K562 (cell line): ENCODE data around the gene GYG1. TPM values are rescaled to one million over a fixed set of nuclear protein-coding genes. Genes with fewer than 3 reads are reported as not detected.

Experiments
- ATAC-seq: fragments of 200-7000 bp; cut with Tn5 transposase; 3 replicates; pipeline ENCODE4 v1.9.1; 2020; ENCODE audit warnings: moderate library complexity
- BruUV-seq: library from RNA; stranded (reverse); fragments of 400-500 nt; replicated peaks from 2 replicates; lab custom pipeline; 2021; lab: Mats Ljungman, UMichigan
- CTCF ChIA-PET: fragments of 300-600 bp; formaldehyde crosslinking; extraction: SDS; loops from one replicate; lab custom pipeline; 2021; ENCODE audit warnings: low intra/inter-chr PET ratio; lab: Yijun Ruan, JAX
- POLR2A ChIA-PET: fragments of 300-600, 350-650 bp; sonication (Branson Sonifier 250); formaldehyde crosslinking; extraction: SDS; loops from one replicate; lab custom pipeline; 2021; ENCODE audit warnings: antibody characterized with exemption, inconsistent platforms; lab: Yijun Ruan, JAX
- DNase-seq, 4 experiments: peaks; one replicate each; pipeline versions ENCODE4 v3.0.0 to v3.0.0-alpha.2; 2011 to 2018; ENCODE audit warnings: low spot score in 3 of 4, mixed read lengths in 3 of 4; ENCODE audit errors: extremely low read depth in 1 of 4
- FAIRE-seq: peaks from 2 replicates; lab custom pipeline; 2011; peaks lifted over from hg19 to GRCh38; lab: Jason Lieb, UNC
- H2AFZ ChIP-seq: 2 replicates; pipeline ENCODE4 v1.6.0; 2011; ENCODE audit warnings: low read depth, low read length, control low read depth, inconsistent platforms
- H3K27ac ChIP-seq: fragments of 200-600 bp; 3 replicates; pipeline ENCODE4 v1.8.0; 2011; ENCODE audit warnings: low read depth, mild to moderate bottlenecking, control low read depth, inconsistent platforms, low read length, moderate library complexity, mixed read lengths; ENCODE audit errors: extremely low read depth
- H3K27me3 ChIP-seq, 2 experiments: fragments of 300-600 bp in 1 of 2; 2 replicates in 1 of 2; 3 replicates in 1 of 2; pipeline versions ENCODE4 v1.6.0 to v1.8.0; 2011; ENCODE audit warnings: inconsistent platforms in 2 of 2, low read length in 2 of 2, mild to moderate bottlenecking in 1 of 2, mixed read lengths in 1 of 2, moderate library complexity in 1 of 2; ENCODE audit not compliant: control insufficient read depth in 2 of 2, insufficient read depth in 2 of 2
- H3K36me3 ChIP-seq: fragments of 300-600 bp; 3 replicates; pipeline ENCODE4 v1.8.0; 2011; ENCODE audit warnings: mild to moderate bottlenecking, low read length, inconsistent platforms; ENCODE audit not compliant: control insufficient read depth, insufficient read depth
- H3K4me1 ChIP-seq, 2 experiments: fragments of 200-600 bp in 1 of 2; replicated peaks in 1 of 2; 2 replicates in 1 of 2; 3 replicates in 1 of 2; pipeline versions ENCODE4 v1.5.1 to v1.8.0; 2011; ENCODE audit warnings: inconsistent platforms in 2 of 2, low read length in 2 of 2, mild to moderate bottlenecking in 1 of 2, mixed read lengths in 1 of 2, moderate library complexity in 1 of 2; ENCODE audit not compliant: control insufficient read depth in 2 of 2, insufficient read depth in 2 of 2
- H3K4me2 ChIP-seq: 2 replicates; pipeline ENCODE4 v1.6.1; 2011; ENCODE audit warnings: low read length, control low read depth, inconsistent platforms, mixed read lengths; ENCODE audit not compliant: insufficient read depth
- H3K4me3 ChIP-seq: fragments of 200-600 bp; sonication (generic), shearing (Covaris generic); 2 replicates; pipeline ENCODE4 v1.5.1; 2016; ENCODE audit warnings: control low read depth, inconsistent platforms
- H3K79me2 ChIP-seq: fragments of 200-600 bp; 3 replicates; pipeline ENCODE4 v1.8.0; 2011; ENCODE audit warnings: low read length, inconsistent platforms; ENCODE audit not compliant: control insufficient read depth, insufficient read depth
- H3K9ac ChIP-seq, 2 experiments: 2 replicates each; pipeline versions ENCODE4 v1.6.0 to v1.6.1; 2011; ENCODE audit warnings: low read depth in 2 of 2, low read length in 2 of 2, control low read depth in 1 of 2, inconsistent platforms in 1 of 2, mild to moderate bottlenecking in 1 of 2, mixed read lengths in 1 of 2; ENCODE audit not compliant: insufficient read depth in 1 of 2
- H3K9me1 ChIP-seq: one replicate; pipeline ENCODE4 v1.6.0; 2011; ENCODE audit warnings: inconsistent platforms, mild to moderate bottlenecking, low read length, moderate library complexity; ENCODE audit not compliant: control insufficient read depth, insufficient read depth
- H3K9me3 ChIP-seq: replicated peaks from 2 replicates; pipeline ENCODE4 v1.5.1; 2011; ENCODE audit warnings: low read depth, low read length, inconsistent platforms; ENCODE audit not compliant: control insufficient read depth, insufficient read depth
- H4K20me1 ChIP-seq: replicated peaks from 2 replicates; pipeline ENCODE4 v1.6.1; 2011; ENCODE audit warnings: low read length, inconsistent platforms, mixed read lengths; ENCODE audit not compliant: control insufficient read depth, insufficient read depth
- ADNP ChIP-seq: fragments of 200-800 bp; sonication (Bioruptor generic); IDR thresholded peaks from 2 replicates; pipeline ENCODE4 v1.6.1; 2016; ENCODE audit warnings: missing genetic modification characterization, missing compliant biosample characterization
- FIP1L1 ChIP-seq: fragments of 200-400 bp; formaldehyde crosslinking; IDR thresholded peaks from 2 replicates; pipeline ENCODE4 v1.6.1; 2018; ENCODE audit warnings: mild to moderate bottlenecking, low read depth, low read length; ENCODE audit not compliant: poor library complexity, severe bottlenecking
- FOXM1 ChIP-seq, 2 experiments: fragments of 450-650 bp in 1 of 2; sonication (generic) in 1 of 2; formaldehyde crosslinking in 1 of 2; IDR thresholded peaks; 2 replicates each; pipeline versions ENCODE4 v1.6.1 to v1.9.0; 2017 to 2022; ENCODE audit warnings: low read depth in 2 of 2, mild to moderate bottlenecking in 2 of 2, missing genetic modification reagents in 1 of 2, moderate library complexity in 1 of 2
- KDM1A ChIP-seq, 2 experiments: fragments of 450-650 bp; IDR thresholded peaks; 2 replicates each; pipeline ENCODE4 v1.6.1; 2016; ENCODE audit warnings: mild to moderate bottlenecking in 2 of 2
- MITF ChIP-seq: IDR thresholded peaks from 2 replicates; pipeline ENCODE4 v1.6.1; 2014; ENCODE audit warnings: antibody characterized with exemption
- POLR2A ChIP-seq: fragments of 450-650 bp; conservative IDR thresholded peaks from 2 replicates; pipeline ENCODE4 v1.6.1; 2016
- SREBF1 ChIP-seq: fragments of 150-350 bp; IDR thresholded peaks from 2 replicates; pipeline ENCODE4 v1.6.1; 2014; ENCODE audit warnings: antibody characterized with exemption, low read depth, low read length, borderline replicate concordance
- ZC3H11A ChIP-seq: IDR thresholded peaks from 2 replicates; pipeline ENCODE4 v1.6.1; 2012; ENCODE audit warnings: low read depth, low read length, improper control_type of control experiment
- ZNF311 ChIP-seq: fragments of 250-450 bp; sonication (Bioruptor Pico); IDR thresholded peaks from 2 replicates; pipeline ENCODE4 v1.4.0; 2020; ENCODE audit warnings: mild to moderate bottlenecking, moderate library complexity
- WGBS: fragments of 100-300 bp; shearing (Covaris generic); methylation state at CpG from one replicate; pipeline ENCODE4 v1.1.6; 2016; ENCODE audit warnings: low coverage, mixed read lengths; ENCODE audit not compliant: insufficient coverage; ENCODE audit errors: missing lambda C conversion rate; 5-methylcytosine and 5-hydroxymethylcytosine counted together
- in situ Hi-C: fragments of 300-500 bp; cut with MboI; formaldehyde crosslinking; loops from 4 replicates; pipeline ENCODE4 v1.15.0; 2018; ENCODE audit warnings: inconsistent platforms, mixed read lengths
- intact Hi-C: fragments of 100-400 bp; cut with micrococcal nuclease; formaldehyde crosslinking; loops from 2 replicates; pipeline ENCODE4 v1.14.2; 2022
- polyA plus RNA-seq, 8 experiments: library from polyadenylated mRNA; depleted of rRNA in 4 of 8; stranded (reverse) in 5 of 8; unstranded in 3 of 8; fragments of >200 nt; fragmentation: Nextera tagmentation in 2 of 8; fragmentation: Illumina TruSeq in 1 of 8; extraction: Ambion mirVana in 2 of 8; extraction: Trizol in 1 of 8; gene quantifications; 2 replicates each; pipeline versions ENCODE4 v1.2.1 to v1.2.3, GENCODE V29; 2011 to 2014; ENCODE audit warnings: inconsistent platforms in 1 of 8, missing spikeins in 1 of 8
- total RNA-seq, 7 experiments: library from RNA; depleted of rRNA in 6 of 7; stranded (reverse); fragments of >200 nt in 6 of 7; fragmentation: Illumina TruSeq in 2 of 7; extraction: Trizol in 2 of 7; gene quantifications; 2 replicates each; pipeline versions ENCODE4 v1.2.1 to v1.2.3, GENCODE V29; 2011 to 2021; ENCODE audit warnings: low replicate concordance in 1 of 7

Gene GYG1
- total and polyA plus RNA-seq, 9 of the 15 experiments (the other 6 are each of a cell fraction or from before 2014, with no cell fraction given) = 14.6 to 38.4 (median 24.6) TPM

GRCh38 chr3:149013726-149014125, 22.4 kb downstream of the GYG1 start (continued):
- TF ChIP-seq FOXM1 (IDR thresholded peaks at IDR 0.05; ENCODE audit: low read depth) (no peak), FOXM1 (CRISPR knock-in tag; IDR thresholded peaks at IDR 0.05; ENCODE audit: low read depth) (no peak), ADNP (tag) (no peak), FIP1L1 (no peak)

- Histone ChIP-seq H3K4me1 (no peaks in the 10 kb centered on the region; a peak in 1 of 5 replicates), H3K9me1 (no peaks in the 10 kb centered on the region), H3K79me2 (no peaks in the 10 kb centered on the region), H3K4me3 (no peak overlapping the region), H3K27me3 (no peaks in the 10 kb centered on the region), H4K20me1 (no peaks in the 10 kb centered on the region), H3K27ac (no peak overlapping the region), H3K9me3 (no peaks in the 10 kb centered on the region), H3K9ac (no peak overlapping the region), H3K4me2 (no peak overlapping the region), H2AFZ (no peak overlapping the region), H3K36me3 (peaks cover 18% of the 10 kb centered on the region; the same call in 1 of the 3 replicates)
- ChIA-PET CTCF (no interaction called here), POLR2A (interaction anchor here (1.9 kb wide), 1 partner anchor 14 kb away, joined by 4 read pairs; no protein-coding TSS in a partner anchor)
- in situ Hi-C loops (no loop called here), intact Hi-C loops (no loop called here)
- no peak for TF ChIP-seq POLR2A
- TF ChIP-seq ZC3H11A = no peak
- no peak for TF ChIP-seq SREBF1
- TF ChIP-seq MITF = no peak
- TF ChIP-seq ZNF311 (CRISPR knock-in tag) = no peak
- no peak for TF ChIP-seq KDM1A (IDR thresholded peaks at IDR 0.05)
- DNase-seq (no peak), ATAC-seq (no peak), FAIRE-seq (no peak)
- WGBS = 39% methylated on average over 3 of the region's 3 CpGs
- no TSS peak for BruUV-seq
Observed at GRCh38 chr3:149015393-149015792, 24.1 kb downstream of the GYG1 start.
